HepG2 (cell line): ENCODE results near the gene RERE. TPM values are rescaled to one million over a fixed set of nuclear protein-coding genes. Genes with fewer than 3 reads are reported as not detected.

ENCODE experiments used
- AKAP8 ChIP-seq: sonication (generic); formaldehyde crosslinking; IDR thresholded peaks from 2 replicates; pipeline ENCODE4 v1.5.1; 2020; ENCODE audit warnings: mild to moderate bottlenecking, missing genetic modification reagents
- ARNT2 ChIP-seq: sonication (generic); formaldehyde crosslinking; IDR thresholded peaks from 2 replicates; pipeline ENCODE4 v1.8.0; 2022; ENCODE audit warnings: mild to moderate bottlenecking, low read depth, missing genetic modification reagents, moderate library complexity
- CSRNP2 ChIP-seq: sonication (generic); formaldehyde crosslinking; conservative IDR thresholded peaks from 2 replicates; pipeline ENCODE4 v1.8.0; 2022; ENCODE audit warnings: low read depth, missing genetic modification reagents
- GATA4 ChIP-seq: sonication (generic); IDR thresholded peaks from 2 replicates; pipeline ENCODE4 v1.6.1; 2016; ENCODE audit warnings: antibody characterized with exemption, low read depth, borderline replicate concordance
- HDAC6 ChIP-seq: fragments of 200-600 bp; sonication (generic); IDR thresholded peaks from 2 replicates; pipeline ENCODE4 v1.7.0; 2017; ENCODE audit warnings: mild to moderate bottlenecking, antibody characterized with exemption, low read length, low read depth
- HINFP ChIP-seq: sonication (generic); formaldehyde crosslinking; IDR thresholded peaks from 2 replicates; pipeline ENCODE4 v1.4.0; 2020; ENCODE audit warnings: low read depth, mild to moderate bottlenecking, missing genetic modification reagents
- MEIS1 ChIP-seq: sonication (generic); formaldehyde crosslinking; IDR thresholded peaks from 2 replicates; pipeline ENCODE4 v1.9.0; 2021; ENCODE audit warnings: mild to moderate bottlenecking, missing genetic modification reagents, moderate library complexity, borderline replicate concordance
- NBN ChIP-seq: fragments of 450-650 bp; conservative IDR thresholded peaks from 2 replicates; pipeline ENCODE4 v1.6.1; 2017
- PITX1 ChIP-seq: sonication (generic); formaldehyde crosslinking; IDR thresholded peaks from 2 replicates; pipeline ENCODE4 v1.5.1; 2020; ENCODE audit warnings: mild to moderate bottlenecking, missing genetic modification reagents
- POLR2G ChIP-seq: fragments of 200-400 bp; formaldehyde crosslinking; IDR thresholded peaks from 2 replicates; pipeline ENCODE4 v1.6.1; 2018; ENCODE audit warnings: mild to moderate bottlenecking, low read depth, low read length, moderate library complexity
- PTBP1 ChIP-seq: fragments of 200-400 bp; formaldehyde crosslinking; IDR thresholded peaks from 2 replicates; pipeline ENCODE4 v1.6.1; 2018; ENCODE audit warnings: low read length, low read depth; ENCODE audit not compliant: poor library complexity, severe bottlenecking
- RBFOX2 ChIP-seq: fragments of 200-400 bp; formaldehyde crosslinking; IDR thresholded peaks from 2 replicates; pipeline ENCODE4 v1.6.1; 2017; ENCODE audit warnings: low read depth, mild to moderate bottlenecking, low read length
- RNF219 ChIP-seq: sonication (generic); formaldehyde crosslinking; IDR thresholded peaks from 2 replicates; pipeline ENCODE4 v1.5.0; 2020; ENCODE audit warnings: mild to moderate bottlenecking, missing genetic modification reagents
- SAFB2 ChIP-seq: sonication (generic); formaldehyde crosslinking; IDR thresholded peaks from 2 replicates; pipeline ENCODE4 v1.5.1; 2020; ENCODE audit warnings: missing genetic modification reagents, low read depth, mild to moderate bottlenecking, borderline replicate concordance
- ZBTB21 ChIP-seq: sonication (generic); formaldehyde crosslinking; IDR thresholded peaks from 2 replicates; pipeline ENCODE4 v1.4.0; 2020; ENCODE audit warnings: missing genetic modification reagents
- ZBTB33 ChIP-seq: sonication (generic); formaldehyde crosslinking; IDR thresholded peaks from 2 replicates; pipeline ENCODE4 v1.4.0; 2020; ENCODE audit warnings: missing genetic modification reagents
- ZFP1 ChIP-seq: IDR thresholded peaks from 2 replicates; pipeline ENCODE4 v1.6.1; 2016
- ZMYM3 ChIP-seq: sonication (generic); formaldehyde crosslinking; IDR thresholded peaks from 2 replicates; pipeline ENCODE4 v1.5.1; 2020; ENCODE audit warnings: mild to moderate bottlenecking, missing genetic modification reagents
- ZNF232 ChIP-seq: sonication (generic); formaldehyde crosslinking; IDR thresholded peaks from 2 replicates; pipeline ENCODE4 v1.4.0; 2020; ENCODE audit warnings: missing genetic modification reagents, borderline replicate concordance
- ZNF333 ChIP-seq: sonication (generic); formaldehyde crosslinking; IDR thresholded peaks from 2 replicates; pipeline ENCODE4 v1.4.0; 2020; ENCODE audit warnings: mild to moderate bottlenecking, missing genetic modification reagents, borderline replicate concordance
- ZNF724P ChIP-seq: sonication (generic); formaldehyde crosslinking; IDR thresholded peaks from 2 replicates; pipeline ENCODE4 v1.8.0; 2022; ENCODE audit warnings: missing genetic modification reagents, borderline replicate concordance
- ZNF790 ChIP-seq: sonication (generic); formaldehyde crosslinking; IDR thresholded peaks from 2 replicates; pipeline ENCODE4 v1.8.0; 2022; ENCODE audit warnings: missing genetic modification reagents, mild to moderate bottlenecking, borderline replicate concordance
- ZZZ3 ChIP-seq: sonication (generic); formaldehyde crosslinking; IDR thresholded peaks from 2 replicates; pipeline ENCODE4 v1.4.0; 2020; ENCODE audit warnings: missing genetic modification reagents, mild to moderate bottlenecking, borderline replicate concordance
- polyA plus RNA-seq, 8 experiments: library from polyadenylated mRNA; depleted of rRNA in 3 of 8; stranded (reverse) in 7 of 8; unstranded in 1 of 8; fragments of >200 nt; fragmentation: Illumina TruSeq in 4 of 8; extraction: Trizol in 4 of 8; gene quantifications; 2 replicates each; pipeline versions ENCODE4 v1.2.1 to v1.2.3, GENCODE V29; 2011 to 2016; ENCODE audit warnings: low read depth in 4 of 8, missing spikeins in 1 of 8, mixed read lengths in 1 of 8; ENCODE audit not compliant: insufficient read depth in 1 of 8
- total RNA-seq, 5 experiments: library from RNA; depleted of rRNA; stranded (reverse); fragments of >200 nt; fragmentation: Illumina TruSeq; extraction: Trizol; gene quantifications; 2 replicates each; pipeline ENCODE4 v1.2.3, GENCODE V29; 2016; ENCODE audit warnings: low read depth in 1 of 5

RERE gene
- total and polyA plus RNA-seq, 2 of the 13 experiments (the other 11 are each of a cell fraction or from before 2014, with no cell fraction given) = 18.3 to 21.9 TPM

GRCh38 chr1:8863794-8864233 is 46.4 kb upstream of the RERE start (continued):
- TF ChIP-seq RNF219 (no peak), GATA4 (no peak), ZNF724P (no peak), ZNF790 (CRISPR knock-in tag) (no peak), AKAP8 (peak; percentile 24; the same call in 1 of the 2 replicates), ZZZ3 (CRISPR knock-in tag) (no peak), HINFP (CRISPR knock-in tag) (no peak), POLR2G (peak; percentile 12), ZNF333 (CRISPR knock-in tag) (no peak), ZNF232 (CRISPR knock-in tag) (no peak), MEIS1 (CRISPR knock-in tag) (no peak), NBN (no peak), CSRNP2 (CRISPR knock-in tag) (no peak), ZFP1 (CRISPR knock-in tag) (no peak), PTBP1 (no peak), ARNT2 (CRISPR knock-in tag) (no peak), PITX1 (CRISPR knock-in tag) (no peak), HDAC6 (no peak), ZBTB33 (CRISPR knock-in tag) (no peak), SAFB2 (CRISPR knock-in tag) (no peak), RBFOX2 (peak; percentile 19; the same call in 1 of the 2 replicates), ZBTB21 (CRISPR knock-in tag) (no peak), ZMYM3 (CRISPR knock-in tag) (no peak)
